ENCODE data around the gene SPATA9.

The SPATA9 gene

DNA sequence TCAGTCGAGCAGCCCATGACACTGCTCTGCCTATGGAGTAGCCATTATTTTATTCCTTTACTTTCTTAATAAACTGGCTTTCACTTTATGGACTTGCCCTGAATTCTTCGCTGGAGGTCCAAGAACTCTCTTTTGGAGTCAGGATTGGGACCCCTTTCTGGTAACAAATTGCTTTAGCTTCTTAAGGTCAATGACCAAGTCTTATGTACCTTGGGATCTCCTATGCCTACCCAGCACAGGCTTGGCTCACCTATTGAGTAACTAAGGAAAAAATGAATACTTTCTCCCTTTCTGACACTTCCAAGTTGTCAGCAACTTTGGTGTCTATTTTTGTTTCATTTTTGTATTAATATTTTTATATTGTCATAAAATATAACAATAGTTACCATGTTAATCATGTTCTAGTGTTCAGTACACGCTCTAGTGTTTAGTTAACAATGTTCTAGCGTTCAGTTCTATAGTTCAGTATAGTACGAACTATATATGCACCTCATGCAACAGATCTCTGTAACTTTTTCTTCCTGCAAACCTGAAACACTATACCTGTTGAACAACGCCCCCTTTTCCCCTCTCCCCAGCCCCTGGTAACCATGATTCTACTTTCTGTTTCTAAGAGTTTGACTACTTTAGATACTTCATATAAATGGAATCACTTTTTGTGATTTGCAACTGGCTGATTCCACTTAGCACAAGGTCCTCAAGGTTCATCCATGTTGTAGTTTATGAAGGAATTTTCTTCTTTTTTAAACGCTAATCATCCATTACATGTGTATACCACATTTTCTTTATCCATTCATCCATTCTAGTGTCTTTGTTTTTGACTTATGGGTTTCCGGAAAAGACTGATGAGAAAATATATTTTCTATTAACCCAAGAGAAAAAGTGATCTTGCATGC is 46.6 kb upstream of the SPATA9 start:
- Histone ChIP-seq H2BK5ac (ENCODE audit: low read length) (no peak overlapping the region), H3K4me1 (ENCODE audit: control insufficient read depth, low read depth, low read length) (peaks cover 11% of the 10 kb centered on the region), H2AK5ac (ENCODE audit: low read length) (no peak overlapping the region), H3K9ac (ENCODE audit: low read length) (no peak overlapping the region), H3K79me1 (ENCODE audit: low read length) (peaks cover 6% of the 10 kb centered on the region), H3K4me2 (ENCODE audit: low read length) (no peak overlapping the region), H2BK120ac (ENCODE audit: low read depth, low read length) (peak overlapping the region; percentile 61), H3K18ac (ENCODE audit: low read length) (peak overlapping the region; percentile 60), H3K23ac (ENCODE audit: low read length) (no peak overlapping the region), H3K79me2 (ENCODE audit: control insufficient read depth, insufficient read depth, low read length) (peaks cover 18% of the 10 kb centered on the region), H3K4me3 (ENCODE audit: low read length) (no peak overlapping the region), H3K4ac (ENCODE audit: low read depth, low read length) (no peak overlapping the region), H4K5ac (ENCODE audit: low read length) (no peak overlapping the region), H2BK15ac (replicated peaks; ENCODE audit: low read depth) (peak overlapping the region; percentile 85), H4K8ac (ENCODE audit: low read depth, low read length) (no peak overlapping the region), H3K36me3 (ENCODE audit: control insufficient read depth, insufficient read depth, low read length) (no peaks in the 10 kb centered on the region), H3K27me3 (ENCODE audit: insufficient read depth, low read length, poor library complexity) (no peaks in the 10 kb centered on the region), H3K56ac (ENCODE audit: low read length) (peak overlapping the region; percentile 4), H3K27ac (ENCODE audit: low read depth, low read length) (no peak overlapping the region)
- DNase-seq, result no peak
- no CpG with 5 or more reads among the region's 8 CpGs for WGBS (ENCODE audit: extremely low coverage, insufficient coverage, low lambda C conversion rate)

DNA sequence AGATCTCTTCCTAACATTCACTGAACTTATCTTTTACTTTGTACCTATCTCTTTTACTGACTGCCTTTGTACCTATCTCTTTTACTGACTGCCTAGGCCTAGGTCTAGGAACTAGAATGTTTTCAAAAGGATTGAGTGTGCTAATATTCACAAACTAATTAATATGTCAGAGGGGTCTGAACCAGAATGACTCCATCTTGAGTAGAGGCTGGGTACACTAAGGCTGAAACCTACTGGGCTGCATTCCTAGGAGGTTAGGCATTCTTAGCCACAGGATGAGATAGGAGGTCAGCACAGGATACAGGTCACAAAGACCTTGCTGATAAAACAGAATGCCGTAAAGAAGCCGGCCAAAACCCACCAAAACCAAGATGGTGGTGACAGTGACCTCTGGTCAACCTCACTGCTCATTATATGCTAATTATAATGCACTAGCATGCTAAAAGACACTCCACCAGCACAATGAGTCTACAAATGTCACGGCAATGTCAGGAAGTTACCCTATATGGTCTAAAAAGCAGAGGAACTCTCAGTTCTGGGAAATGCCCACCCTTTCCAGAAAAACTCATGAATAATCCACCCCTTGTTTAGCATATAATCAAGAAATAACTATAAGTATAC is 45.8 kb upstream of the SPATA9 start:
- Histone ChIP-seq H3K79me2 (ENCODE audit: control insufficient read depth, insufficient read depth, low read length) (peaks cover 13% of the 10 kb centered on the region), H3K4ac (ENCODE audit: low read depth, low read length) (no peak overlapping the region), H2AK5ac (ENCODE audit: low read length) (no peak overlapping the region), H3K79me1 (ENCODE audit: low read length) (peaks cover 5% of the 10 kb centered on the region), H3K18ac (ENCODE audit: low read length) (no peak overlapping the region), H2BK15ac (replicated peaks; ENCODE audit: low read depth) (peak overlapping the region; percentile 97), H3K4me1 (ENCODE audit: control insufficient read depth, low read depth, low read length) (peaks cover 11% of the 10 kb centered on the region), H2BK5ac (ENCODE audit: low read length) (no peak overlapping the region), H3K36me3 (ENCODE audit: control insufficient read depth, insufficient read depth, low read length) (no peaks in the 10 kb centered on the region), H2BK120ac (ENCODE audit: low read depth, low read length) (peak overlapping the region; percentile 1), H3K27me3 (ENCODE audit: insufficient read depth, low read length, poor library complexity) (no peaks in the 10 kb centered on the region), H4K5ac (ENCODE audit: low read length) (no peak overlapping the region), H3K23ac (ENCODE audit: low read length) (no peak overlapping the region), H3K56ac (ENCODE audit: low read length) (no peak overlapping the region), H3K4me2 (ENCODE audit: low read length) (no peak overlapping the region), H3K27ac (ENCODE audit: low read depth, low read length) (no peak overlapping the region), H3K4me3 (ENCODE audit: low read length) (no peak overlapping the region), H4K8ac (ENCODE audit: low read depth, low read length) (no peak overlapping the region), H3K9ac (ENCODE audit: low read length) (no peak overlapping the region)
- DNase-seq, result peak; percentile 95
- no CpG with 5 or more reads among the region's 3 CpGs for WGBS (ENCODE audit: extremely low coverage, insufficient coverage, low lambda C conversion rate)

DNA sequence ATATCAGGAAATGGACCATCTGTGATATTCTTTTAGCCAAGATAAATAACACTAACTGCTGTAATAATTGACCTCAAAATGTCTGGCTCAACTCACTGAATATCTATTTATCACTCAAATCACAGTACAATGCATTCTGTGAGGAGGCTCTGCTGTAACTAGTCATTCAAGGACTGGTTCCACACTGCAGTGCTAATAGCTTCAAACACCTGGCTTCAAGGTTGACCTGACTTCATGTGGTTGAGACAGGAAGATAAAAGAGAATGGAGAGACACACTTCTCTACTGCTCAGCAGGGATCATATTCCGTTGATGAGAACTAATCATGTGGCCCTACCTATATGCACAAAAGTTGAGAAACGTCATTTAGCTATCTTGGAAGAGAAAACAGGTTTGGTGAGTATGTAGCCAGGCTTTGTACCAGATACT is 45.0 kb upstream of the SPATA9 start:
- DNase-seq, result peak; percentile 65
- Histone ChIP-seq H2BK15ac (replicated peaks; ENCODE audit: low read depth) (no peak overlapping the region), H3K79me2 (ENCODE audit: control insufficient read depth, insufficient read depth, low read length) (peaks cover 9% of the 10 kb centered on the region), H2AK5ac (ENCODE audit: low read length) (peak overlapping the region; percentile 84), H2BK5ac (ENCODE audit: low read length) (peak overlapping the region; percentile 55), H3K4ac (ENCODE audit: low read depth, low read length) (no peak overlapping the region), H3K79me1 (ENCODE audit: low read length) (peaks cover 5% of the 10 kb centered on the region), H3K4me2 (ENCODE audit: low read length) (no peak overlapping the region), H3K4me3 (ENCODE audit: low read length) (no peak overlapping the region), H4K8ac (ENCODE audit: low read depth, low read length) (no peak overlapping the region), H3K18ac (ENCODE audit: low read length) (no peak overlapping the region), H3K23ac (ENCODE audit: low read length) (no peak overlapping the region), H2BK120ac (ENCODE audit: low read depth, low read length) (peak overlapping the region; percentile 1), H3K36me3 (ENCODE audit: control insufficient read depth, insufficient read depth, low read length) (no peaks in the 10 kb centered on the region), H3K56ac (ENCODE audit: low read length) (peak overlapping the region; percentile 20), H3K9ac (ENCODE audit: low read length) (no peak overlapping the region), H3K27me3 (ENCODE audit: insufficient read depth, low read length, poor library complexity) (no peaks in the 10 kb centered on the region), H4K5ac (ENCODE audit: low read length) (no peak overlapping the region), H3K27ac (ENCODE audit: low read depth, low read length) (peak overlapping the region; percentile 51), H3K4me1 (ENCODE audit: control insufficient read depth, low read depth, low read length) (peaks cover 11% of the 10 kb centered on the region)
- WGBS (ENCODE audit: extremely low coverage, insufficient coverage, low lambda C conversion rate), result no CpG with 5 or more reads among the region's 2 CpGs

DNA sequence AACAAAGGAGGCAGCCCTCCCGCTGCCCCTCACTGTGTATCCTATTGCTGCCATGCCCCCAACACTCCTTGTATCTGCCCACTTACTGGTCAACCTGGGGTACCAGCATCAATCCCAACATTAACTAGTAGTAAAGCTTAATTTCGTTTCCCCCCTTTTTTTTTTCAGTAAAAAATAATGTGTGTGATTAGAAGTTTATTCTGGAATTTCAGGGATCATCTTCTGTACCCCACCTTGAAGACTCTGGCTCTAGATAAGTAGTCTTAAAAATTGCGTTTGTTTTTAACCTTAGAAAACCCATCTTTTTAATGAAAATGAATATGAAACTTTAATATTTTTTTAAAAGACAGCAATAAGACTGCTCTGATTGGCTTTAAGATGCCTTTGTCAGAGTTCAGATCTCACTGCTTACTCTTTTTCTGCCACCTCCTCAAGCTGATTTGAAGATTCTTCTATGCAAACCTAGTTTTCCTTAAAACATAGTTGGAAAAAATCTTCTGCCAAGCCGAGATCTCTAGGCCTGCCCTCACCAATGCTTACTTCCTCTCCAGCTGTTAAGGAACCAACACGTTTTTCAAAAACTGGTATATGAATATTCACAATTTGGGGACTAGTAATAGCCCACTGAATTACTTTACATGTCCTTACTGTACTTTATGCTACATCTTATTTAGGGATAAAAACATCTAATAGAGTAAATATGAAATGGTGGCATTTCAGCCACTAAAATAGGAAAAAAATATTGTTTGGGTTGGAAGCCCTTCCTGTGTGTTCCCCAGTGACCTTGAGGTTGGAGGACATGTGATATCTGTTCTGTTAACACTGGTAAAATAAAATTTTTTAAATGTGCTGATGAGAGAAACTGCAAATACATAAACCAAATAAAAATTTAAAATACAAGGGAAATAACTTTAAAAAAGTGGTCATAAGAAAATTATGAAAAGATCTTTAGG is 44.3 kb upstream of the SPATA9 start:
- H4K5ac ChIP-seq (ENCODE audit: low read length), result no peak overlapping the region
- no peaks in the 10 kb centered on the region for H3K27me3 ChIP-seq (ENCODE audit: insufficient read depth, low read length, poor library complexity)
- H2BK120ac ChIP-seq (ENCODE audit: low read depth, low read length), result peak overlapping the region; percentile 61
- no CpG with 5 or more reads among the region's 5 CpGs for WGBS (ENCODE audit: extremely low coverage, insufficient coverage, low lambda C conversion rate)
- peaks cover 3% of the 10 kb centered on the region for H3K79me1 ChIP-seq (ENCODE audit: low read length)
- H3K4me2 ChIP-seq (ENCODE audit: low read length), result no peak overlapping the region
- H2AK5ac ChIP-seq (ENCODE audit: low read length), result no peak overlapping the region
- H3K79me2 ChIP-seq (ENCODE audit: control insufficient read depth, insufficient read depth, low read length), result peaks cover 6% of the 10 kb centered on the region
- no peak overlapping the region for H3K27ac ChIP-seq (ENCODE audit: low read depth, low read length)
- peak overlapping the region; percentile 88 for H2BK15ac ChIP-seq (replicated peaks; ENCODE audit: low read depth)
- peak overlapping the region; percentile 87 for H3K18ac ChIP-seq (ENCODE audit: low read length)
- H3K4me3 ChIP-seq (ENCODE audit: low read length), result no peak overlapping the region
- H2BK5ac ChIP-seq (ENCODE audit: low read length), result peak overlapping the region; percentile 73
- peaks cover 11% of the 10 kb centered on the region for H3K4me1 ChIP-seq (ENCODE audit: control insufficient read depth, low read depth, low read length)
- no peak overlapping the region for H3K9ac ChIP-seq (ENCODE audit: low read length)
- H3K4ac ChIP-seq (ENCODE audit: low read depth, low read length), result peak overlapping the region; percentile 31
- H3K36me3 ChIP-seq (ENCODE audit: control insufficient read depth, insufficient read depth, low read length), result no peaks in the 10 kb centered on the region
- H4K8ac ChIP-seq (ENCODE audit: low read depth, low read length), result no peak overlapping the region
- H3K56ac ChIP-seq (ENCODE audit: low read length), result peak overlapping the region; percentile 76
- DNase-seq, result no peak
- no peak overlapping the region for H3K23ac ChIP-seq (ENCODE audit: low read length)

DNA sequence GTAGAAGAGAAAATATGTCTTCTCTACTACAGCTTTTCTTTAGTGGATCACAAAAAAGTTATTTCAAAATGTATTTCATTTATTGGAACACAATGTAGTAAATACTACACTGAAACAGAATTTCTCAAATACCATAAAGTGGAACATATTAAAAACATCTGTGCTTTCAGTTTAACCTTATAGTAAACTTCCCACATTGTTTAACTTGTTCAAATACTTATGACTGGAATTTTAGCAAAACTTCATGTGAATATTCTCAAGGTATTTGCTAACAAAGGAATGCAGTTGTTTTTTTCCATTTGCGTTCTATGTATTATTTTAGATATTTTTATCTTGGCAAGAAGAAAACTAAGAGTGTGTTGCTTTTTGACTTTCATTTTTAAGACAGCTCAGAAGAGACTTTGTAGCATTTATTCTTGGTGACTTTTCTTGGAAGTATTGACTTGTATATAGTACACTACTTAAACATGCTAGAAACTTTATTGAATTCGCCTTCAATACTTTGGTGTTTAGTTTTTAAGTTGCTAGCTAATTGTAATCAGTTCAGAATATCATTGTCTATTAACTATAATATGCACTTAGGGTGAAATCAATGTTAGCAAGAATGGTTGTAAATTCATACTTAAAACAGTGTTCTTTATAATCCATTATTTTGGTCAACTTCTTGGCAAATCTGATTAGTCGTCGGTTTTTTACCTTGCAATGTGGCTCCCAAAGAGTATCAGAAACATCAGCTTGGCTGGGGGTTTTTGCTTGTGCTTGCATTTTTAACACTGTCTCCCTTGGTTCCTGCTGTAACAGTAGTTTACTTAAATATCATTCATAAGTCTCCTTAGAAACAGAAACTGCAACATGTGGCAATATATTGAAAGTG is 43.4 kb upstream of the SPATA9 start:
- Histone ChIP-seq H3K79me1 (ENCODE audit: low read length) (no peaks in the 10 kb centered on the region), H3K79me2 (ENCODE audit: control insufficient read depth, insufficient read depth, low read length) (no peaks in the 10 kb centered on the region), H4K8ac (ENCODE audit: low read depth, low read length) (no peak overlapping the region), H3K9ac (ENCODE audit: low read length) (no peak overlapping the region), H3K4me1 (ENCODE audit: control insufficient read depth, low read depth, low read length) (peaks cover 12% of the 10 kb centered on the region), H3K23ac (ENCODE audit: low read length) (no peak overlapping the region), H3K4ac (ENCODE audit: low read depth, low read length) (peak overlapping the region; percentile 31), H3K56ac (ENCODE audit: low read length) (peak overlapping the region; percentile 76), H2BK120ac (ENCODE audit: low read depth, low read length) (peak overlapping the region; percentile 49), H3K18ac (ENCODE audit: low read length) (peak overlapping the region; percentile 71), H4K5ac (ENCODE audit: low read length) (no peak overlapping the region), H3K27ac (ENCODE audit: low read depth, low read length) (no peak overlapping the region), H3K4me3 (ENCODE audit: low read length) (no peak overlapping the region), H2BK5ac (ENCODE audit: low read length) (peak overlapping the region; percentile 73), H3K4me2 (ENCODE audit: low read length) (no peak overlapping the region), H2AK5ac (ENCODE audit: low read length) (no peak overlapping the region), H2BK15ac (replicated peaks; ENCODE audit: low read depth) (no peak overlapping the region), H3K27me3 (ENCODE audit: insufficient read depth, low read length, poor library complexity) (no peaks in the 10 kb centered on the region), H3K36me3 (ENCODE audit: control insufficient read depth, insufficient read depth, low read length) (no peaks in the 10 kb centered on the region)
- no CpG with 5 or more reads among the region's 4 CpGs for WGBS (ENCODE audit: extremely low coverage, insufficient coverage, low lambda C conversion rate)
- no peak for DNase-seq
